Frontal cortex (tissue), 4 donors: ENCODE data around the gene PCNT. TPM values are rescaled to one million over a fixed set of nuclear protein-coding genes. Genes with fewer than 3 reads are reported as not detected.
A peak's percentile ranks its signal among the peaks of the same experiment; 100 is the strongest.

ENCODE experiments used
- DNase-seq, 2 donors: peaks; one replicate each; pipeline ENCODE4 v3.0.0; 2012; ENCODE audit warnings: low spot score in 2 of 2
- FAIRE-seq: peaks from 2 replicates; lab custom pipeline; 2012; peaks lifted over from hg19 to GRCh38; lab: Jason Lieb, UNC
- total RNA-seq: library from RNA; depleted of rRNA; stranded (reverse); fragments of >200 nt; gene quantifications from one replicate; pipeline ENCODE4 v1.2.3, GENCODE V29; 2014
- donor health status: control.
- donor health status: control.
- donor health status: control.

The PCNT gene
- 15.5 TPM for total RNA-seq

GRCh38 chr21:46323710-46324389, at the start of gene PCNT, which contains the start of gene C21orf58:
PCNT (plus strand) TSS chr21:46324156; CDS start chr21:46324229, 73 bp downstream.
C21orf58 (minus strand) TSS chr21:46323870; CDS start chr21:46322738, 1,132 bp downstream.
- FAIRE-seq = no peak

GRCh38 chr21:46274797-46275390, 49.1 kb upstream of the PCNT start:
- FAIRE-seq (no peak), DNase-seq (no peak)

More at GRCh38 chr21:46323710-46324389, at the start of gene PCNT, which contains the start of gene C21orf58:
- peak; percentile 98 for DNase-seq

- FAIRE-seq (no peak), DNase-seq (no peak)
Measured at GRCh38 chr21:46284077-46284644, 39.8 kb upstream of the PCNT start.

- DNase-seq (no peak), FAIRE-seq (no peak)
Measured at GRCh38 chr21:46284733-46285132, 39.2 kb upstream of the PCNT start.

GRCh38 chr21:46285206-46285661, 38.7 kb upstream of the PCNT start, which contains the start of gene MCM3AP:
MCM3AP (minus strand) TSS chr21:46285611; CDS start chr21:46285286, 325 bp downstream.
- FAIRE-seq (no peak), DNase-seq (no peak)

- peak; percentile 93 to 95 for DNase-seq
- FAIRE-seq = no peak
Measured at GRCh38 chr21:46285761-46286647, 38.0 kb upstream of the PCNT start, which contains the start of gene YBEY. YBEY (plus strand) TSS chr21:46286342; CDS start chr21:46286914, 572 bp downstream.

GRCh38 chr21:46286648-46287002, 37.3 kb upstream of the PCNT start:
- no peak for FAIRE-seq
- no peak for DNase-seq

- FAIRE-seq (no peak), DNase-seq (no peak)
Measured at GRCh38 chr21:46287541-46287940, 36.4 kb upstream of the PCNT start.

GRCh38 chr21:46289655-46290179, 34.2 kb upstream of the PCNT start:
- FAIRE-seq = no peak
- DNase-seq = no peak

GRCh38 chr21:46291561-46291960, 32.4 kb upstream of the PCNT start:
- DNase-seq = no peak
- no peak for FAIRE-seq

- FAIRE-seq = no peak
- DNase-seq = no peak
Measured at GRCh38 chr21:46294647-46295176, 29.2 kb upstream of the PCNT start.

GRCh38 chr21:46295177-46295770, 28.7 kb upstream of the PCNT start:
- no peak for DNase-seq
- FAIRE-seq = no peak

- DNase-seq (peak; percentile 46 to 76), FAIRE-seq (no peak)
Measured at GRCh38 chr21:46295996-46296752, 27.8 kb upstream of the PCNT start.

- peak in 1 of 2 donors; percentile 54 for DNase-seq
- no peak for FAIRE-seq
Measured at GRCh38 chr21:46297338-46298271, 26.4 kb upstream of the PCNT start.

GRCh38 chr21:46299167-46299566, 24.8 kb upstream of the PCNT start:
- DNase-seq (no peak), FAIRE-seq (no peak)

- no peak for FAIRE-seq
- DNase-seq = no peak
Measured at GRCh38 chr21:46301759-46302158, 22.2 kb upstream of the PCNT start.

GRCh38 chr21:46304437-46304836, 19.5 kb upstream of the PCNT start:
- DNase-seq (no peak), FAIRE-seq (no peak)
